LNCAP (cell line): Measurements from ENCODE around the gene SRPX2.

Source experiments
- TF ChIP-seq, protein P1 (sequence below): fragments of 450-650 bp; IDR thresholded peaks from 2 replicates; pipeline ENCODE4 v1.5.1; 2017; ENCODE audit warnings: mild to moderate bottlenecking

The SRPX2 gene

DNA sequence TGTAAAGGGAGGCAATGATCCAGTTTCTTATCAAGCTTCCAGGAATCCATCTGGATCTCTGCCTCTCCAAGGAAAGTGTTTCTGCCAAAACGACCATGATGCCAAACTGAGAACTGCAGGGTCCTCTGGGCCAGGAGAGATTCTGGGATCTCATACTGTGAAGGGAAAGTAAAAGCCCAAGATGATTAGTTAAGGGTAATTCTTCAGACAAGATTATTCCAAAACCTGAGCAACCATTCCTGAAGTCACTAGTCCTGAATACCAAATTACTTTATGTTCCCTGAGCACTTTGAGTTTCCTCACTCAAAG lies 42.0 kb downstream of the SRPX2 start:
- TF ChIP-seq, protein P1, sequence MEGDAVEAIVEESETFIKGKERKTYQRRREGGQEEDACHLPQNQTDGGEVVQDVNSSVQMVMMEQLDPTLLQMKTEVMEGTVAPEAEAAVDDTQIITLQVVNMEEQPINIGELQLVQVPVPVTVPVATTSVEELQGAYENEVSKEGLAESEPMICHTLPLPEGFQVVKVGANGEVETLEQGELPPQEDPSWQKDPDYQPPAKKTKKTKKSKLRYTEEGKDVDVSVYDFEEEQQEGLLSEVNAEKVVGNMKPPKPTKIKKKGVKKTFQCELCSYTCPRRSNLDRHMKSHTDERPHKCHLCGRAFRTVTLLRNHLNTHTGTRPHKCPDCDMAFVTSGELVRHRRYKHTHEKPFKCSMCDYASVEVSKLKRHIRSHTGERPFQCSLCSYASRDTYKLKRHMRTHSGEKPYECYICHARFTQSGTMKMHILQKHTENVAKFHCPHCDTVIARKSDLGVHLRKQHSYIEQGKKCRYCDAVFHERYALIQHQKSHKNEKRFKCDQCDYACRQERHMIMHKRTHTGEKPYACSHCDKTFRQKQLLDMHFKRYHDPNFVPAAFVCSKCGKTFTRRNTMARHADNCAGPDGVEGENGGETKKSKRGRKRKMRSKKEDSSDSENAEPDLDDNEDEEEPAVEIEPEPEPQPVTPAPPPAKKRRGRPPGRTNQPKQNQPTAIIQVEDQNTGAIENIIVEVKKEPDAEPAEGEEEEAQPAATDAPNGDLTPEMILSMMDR: no peak

DNA sequence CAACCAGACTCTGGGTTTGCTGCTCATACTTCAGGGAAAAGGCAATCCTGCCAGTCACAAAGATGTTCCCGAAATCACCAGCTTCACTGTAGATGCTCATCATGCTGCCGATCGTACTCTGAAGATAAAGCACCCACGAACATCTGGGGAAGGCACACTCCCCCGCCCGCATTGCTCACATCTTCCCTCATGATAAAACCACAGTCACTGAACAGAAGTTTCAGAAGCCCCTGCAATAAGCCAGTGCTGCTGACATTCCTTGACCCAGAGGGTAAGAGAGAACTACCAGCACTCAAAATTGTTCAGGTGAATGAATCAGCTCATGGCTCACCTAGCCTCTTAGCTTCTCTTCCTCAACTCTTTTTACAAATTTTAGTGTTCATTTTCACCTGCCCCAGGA lies 43.1 kb downstream of the SRPX2 start:
- TF ChIP-seq, protein P1: no peak

DNA sequence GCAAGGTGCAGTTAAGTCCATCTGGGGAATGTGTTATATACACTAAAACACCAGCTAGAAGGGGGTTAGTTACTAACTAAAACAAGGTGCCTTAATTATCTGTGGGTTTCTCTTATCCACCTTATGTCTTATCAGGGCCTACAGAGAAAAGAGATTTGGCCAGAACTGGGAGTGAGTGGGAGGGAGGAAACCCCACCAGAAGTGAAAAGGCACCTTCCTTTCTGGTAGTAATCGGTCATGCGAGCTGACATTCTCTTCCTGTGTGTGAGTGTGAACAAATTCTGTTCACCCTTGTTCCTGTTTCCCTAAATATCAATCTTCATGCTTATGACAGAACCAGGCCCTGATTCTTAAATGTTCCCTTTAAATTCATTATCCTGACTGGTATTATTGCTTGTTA lies 43.5 kb downstream of the SRPX2 start:
- TF ChIP-seq, protein P1: no peak

DNA sequence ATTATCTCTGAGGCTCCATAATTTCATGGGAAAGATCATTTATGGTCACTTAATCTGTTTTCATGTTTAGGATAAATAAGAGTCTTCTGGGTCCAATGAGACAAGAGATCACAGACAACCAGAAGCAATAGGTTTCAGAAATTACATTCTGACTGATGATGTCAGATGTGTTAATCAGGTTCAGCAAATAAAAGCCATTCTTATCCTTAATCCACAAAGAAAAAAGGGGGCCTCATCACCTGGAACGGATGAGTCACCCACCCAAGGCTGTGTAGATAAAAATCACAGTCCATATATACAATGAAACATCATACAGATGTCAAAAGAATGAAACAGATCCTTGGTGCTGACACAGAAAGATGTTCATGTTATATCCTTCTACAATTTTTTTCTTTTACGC lies 51.3 kb downstream of the SRPX2 start:
- TF ChIP-seq, protein P1: no peak

DNA sequence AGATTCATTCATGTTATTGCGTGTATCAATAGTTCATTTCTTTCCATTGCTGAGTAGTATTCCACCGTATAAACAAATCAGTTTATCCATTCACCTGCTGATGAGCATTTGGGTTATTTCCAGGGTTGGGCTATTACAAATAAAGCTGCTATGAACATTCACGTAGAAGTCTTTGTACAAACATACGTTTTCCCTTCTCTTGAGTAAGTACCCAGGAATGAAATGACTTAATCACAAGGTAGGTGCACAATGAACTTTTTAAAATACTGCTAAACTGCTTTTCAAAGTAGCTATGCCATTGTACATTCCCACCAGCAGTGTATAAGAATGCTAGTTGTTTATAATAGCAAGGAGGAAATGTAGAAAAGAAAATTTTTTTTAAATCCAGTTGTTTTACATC lies 52.0 kb downstream of the SRPX2 start:
- TF ChIP-seq, protein P1: no peak

DNA sequence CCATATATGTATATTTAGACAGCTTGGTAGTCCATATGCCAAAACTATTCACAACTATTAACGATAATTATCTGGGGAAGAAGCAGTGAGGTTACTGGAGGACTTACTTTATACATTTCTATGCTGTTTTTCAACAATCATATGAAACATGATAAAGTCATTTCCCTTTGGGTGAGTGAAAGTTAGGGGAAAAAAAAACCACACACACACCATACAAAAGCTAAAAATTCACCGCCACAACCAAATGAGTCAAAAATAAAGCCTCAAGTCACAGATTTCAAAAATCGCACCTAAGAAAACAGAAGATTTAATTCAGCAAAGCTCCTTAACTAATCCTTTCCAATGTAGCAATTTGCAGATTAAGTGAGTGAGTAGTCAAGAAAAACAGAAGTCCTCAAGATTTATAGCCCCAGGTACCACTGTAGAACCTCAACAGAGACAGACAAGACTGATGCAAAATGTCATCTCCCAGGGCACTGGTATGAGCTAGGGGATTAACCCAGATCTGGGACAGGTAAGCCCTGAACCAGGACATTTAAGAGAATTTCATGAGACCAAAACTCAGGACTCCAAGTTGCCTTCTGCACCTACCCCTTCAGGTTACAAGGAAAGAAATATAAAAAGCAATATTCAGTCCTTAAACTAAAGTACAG lies 52.8 kb downstream of the SRPX2 start:
- TF ChIP-seq, protein P1: no peak

DNA sequence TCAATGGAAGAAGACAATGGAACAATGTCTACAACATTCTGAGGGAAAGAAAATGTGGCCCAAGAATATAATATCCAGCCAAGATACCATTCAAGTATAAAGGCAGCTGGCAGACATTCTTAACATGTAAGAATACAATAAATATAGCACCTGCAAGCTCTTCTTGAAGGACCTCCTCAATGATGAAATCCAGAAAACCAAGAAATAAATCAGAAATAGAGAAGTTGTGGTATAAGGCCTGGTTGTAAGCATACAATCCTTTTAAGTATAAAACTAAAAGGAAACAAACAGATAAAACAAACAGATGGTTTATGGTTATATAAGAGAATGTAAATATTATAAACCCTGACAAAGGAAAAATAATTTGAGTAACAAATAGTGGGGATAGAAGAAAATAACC lies 54.6 kb downstream of the SRPX2 start:
- TF ChIP-seq, protein P1: no peak

DNA sequence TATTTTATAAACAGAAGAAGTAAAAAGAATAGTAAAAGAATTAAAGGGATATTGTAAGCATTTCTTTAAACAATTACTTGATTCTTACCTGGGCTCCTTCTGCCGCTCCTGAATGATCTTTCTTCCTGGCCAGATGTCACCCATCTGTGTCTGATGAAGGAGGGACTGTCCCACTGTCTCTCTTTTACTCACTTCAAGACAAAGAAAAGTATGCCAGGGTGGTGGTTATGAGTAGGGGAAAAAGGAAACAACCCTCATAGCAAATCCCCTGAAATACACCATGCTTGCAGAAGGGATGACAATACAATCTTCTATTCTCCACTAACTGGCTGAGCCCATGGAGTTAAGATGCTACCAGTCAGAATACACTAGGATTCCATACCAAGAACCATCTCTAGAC lies 56.8 kb downstream of the SRPX2 start:
- TF ChIP-seq, protein P1: no peak
